GM18861 (cell line): ENCODE data around the gene FUT3.
"Not testable (repeated sequence)": the region's sequence is repeated elsewhere in the genome, so short reads cannot be mapped to it uniquely, and the experiment has no call there.

Source experiments
- ATAC-seq: cut with Tn5 transposase; IDR thresholded peaks from one replicate; pipeline ENCODE4 v1.9.1; 2021; ENCODE audit not compliant: unreplicated experiment

FUT3 gene

GRCh38 chr19:5882421-5882968 is 31.2 kb upstream of the FUT3 start:
- ATAC-seq, result no peak

DNA sequence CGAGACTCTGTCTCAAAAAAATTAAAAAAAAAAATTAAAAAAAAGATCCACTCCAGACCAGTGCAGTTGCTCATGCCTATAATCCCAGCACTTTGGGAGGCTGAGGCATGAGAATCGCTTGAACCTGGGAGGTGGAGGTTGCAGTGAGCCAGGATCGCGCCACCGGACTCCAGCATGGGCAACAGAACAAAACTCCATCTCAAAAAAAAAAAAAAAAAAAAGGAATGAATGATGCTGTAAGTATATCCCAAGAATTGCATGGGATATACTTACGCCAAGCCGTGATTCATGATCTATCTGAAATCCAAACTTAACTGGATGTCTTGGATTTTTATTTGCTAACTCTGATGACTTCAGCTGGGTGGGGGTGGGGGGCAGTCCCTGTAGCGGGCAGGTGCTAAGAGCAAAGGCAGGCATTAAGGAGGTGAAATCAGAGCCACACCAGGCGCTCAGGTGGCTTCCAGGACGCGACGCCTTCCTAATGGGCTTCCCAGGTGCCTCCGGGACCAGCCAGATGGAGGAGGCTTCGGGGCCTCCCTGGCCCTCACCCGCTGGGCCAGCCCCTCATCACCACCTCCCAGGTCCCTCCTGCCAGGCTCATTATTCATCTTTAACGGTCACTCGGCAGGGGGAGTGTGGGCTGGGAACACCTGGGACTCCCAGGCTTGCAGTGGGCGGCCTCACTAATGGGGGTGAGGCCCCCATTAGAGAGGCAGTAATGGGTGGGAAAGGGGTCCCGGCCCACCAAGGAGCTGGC is 30.5 kb upstream of the FUT3 start:
- no peak for ATAC-seq

DNA sequence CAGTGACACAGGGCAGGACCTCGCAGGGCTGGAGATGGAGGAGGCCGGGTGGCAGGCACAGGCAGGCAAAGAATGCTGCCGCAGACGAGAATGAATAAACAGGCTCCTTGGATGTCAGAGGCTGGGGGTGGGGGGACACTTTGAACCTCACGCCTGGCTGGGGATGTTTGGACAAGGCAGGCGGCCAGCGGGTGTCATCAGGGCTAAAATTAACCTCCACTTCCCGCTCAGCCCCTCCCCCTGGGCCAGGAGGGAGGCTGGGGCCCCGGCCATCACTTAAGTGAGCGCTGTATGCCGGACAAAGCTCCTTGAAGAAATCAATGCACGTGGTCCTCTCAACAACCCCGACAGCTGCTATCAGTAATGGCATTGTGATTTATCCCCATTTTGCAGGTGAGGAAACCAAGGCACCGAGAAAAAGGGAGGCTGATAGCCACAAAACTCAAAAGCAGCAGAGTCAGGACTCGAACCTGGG is 29.4 kb upstream of the FUT3 start:
- no peak for ATAC-seq

- no peak for ATAC-seq
Observed at GRCh38 chr19:5880196-5880595, 28.9 kb upstream of the FUT3 start.

GRCh38 chr19:5877882-5878281 is 26.6 kb upstream of the FUT3 start:
- ATAC-seq, result no peak

DNA sequence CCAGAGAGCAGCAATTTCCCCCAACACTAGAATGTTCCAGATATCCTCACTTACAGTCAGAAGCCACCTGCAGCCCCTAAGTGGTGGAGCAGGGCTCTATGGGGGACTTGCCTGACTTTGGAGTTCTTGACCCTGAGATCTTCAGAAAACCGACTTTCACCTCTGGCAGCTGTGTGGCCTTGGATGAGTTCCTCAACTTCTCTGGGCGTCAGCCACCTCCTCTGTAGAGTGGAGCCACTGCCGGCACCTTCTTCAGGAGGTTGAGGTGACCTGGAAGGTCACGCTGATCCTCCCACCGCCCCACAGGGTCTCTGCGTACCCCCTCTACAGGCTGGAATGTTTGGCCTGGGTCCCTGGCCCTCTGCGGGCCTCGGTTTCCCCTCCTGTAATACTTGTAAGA is 26.2 kb upstream of the FUT3 start:
- ATAC-seq, result no peak

- not testable (repeated sequence) for ATAC-seq
Observed at GRCh38 chr19:5874496-5874895, 23.2 kb upstream of the FUT3 start.

DNA sequence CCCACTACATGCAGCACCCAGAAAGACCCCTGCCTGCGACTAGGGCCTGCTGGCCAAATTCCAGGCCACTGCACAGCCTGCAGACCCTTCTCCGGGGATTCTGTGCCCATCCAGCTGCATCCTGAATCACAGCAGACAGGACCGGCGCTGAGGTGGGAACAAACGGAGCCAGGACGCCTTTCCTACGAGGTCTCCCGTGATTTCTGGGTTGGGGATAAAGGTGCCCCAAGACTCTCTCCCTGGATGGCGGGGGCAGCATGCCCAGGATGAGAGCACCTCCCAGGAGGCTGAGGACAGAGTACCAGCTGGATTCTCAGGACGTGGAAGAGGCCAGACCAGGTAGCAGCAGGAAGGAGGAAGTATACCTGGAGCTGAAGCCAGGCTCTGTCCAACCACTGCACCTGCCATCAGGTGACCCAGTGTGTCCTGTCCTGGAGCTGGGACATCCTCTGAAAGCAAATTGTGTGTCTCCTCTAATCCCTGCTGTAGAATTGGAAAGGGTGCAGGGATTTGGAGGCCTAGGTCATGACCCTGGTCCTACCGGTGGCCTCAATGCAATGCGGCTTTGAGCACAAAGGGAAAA is 22.5 kb upstream of the FUT3 start:
- no peak for ATAC-seq

DNA sequence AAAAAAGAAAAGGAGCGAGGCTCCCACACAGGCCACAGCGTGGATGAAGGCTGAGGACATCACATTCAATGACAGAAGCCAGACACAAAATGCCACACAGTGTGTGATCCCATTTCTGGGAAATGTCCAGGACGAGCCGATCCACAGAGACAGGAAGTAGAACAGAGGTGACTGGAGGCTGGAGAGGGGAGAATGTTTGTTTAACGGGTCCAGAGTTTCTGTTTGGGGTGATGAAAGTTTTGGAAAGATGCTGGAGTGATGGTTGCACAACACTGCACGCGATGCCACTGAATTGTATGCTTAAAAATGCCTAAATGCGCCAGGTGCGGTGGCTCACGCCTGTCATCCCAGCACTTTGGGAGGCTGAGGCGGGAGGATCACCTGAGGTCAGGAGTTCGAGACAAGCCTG is 19.7 kb upstream of the FUT3 start:
- no peak for ATAC-seq

DNA sequence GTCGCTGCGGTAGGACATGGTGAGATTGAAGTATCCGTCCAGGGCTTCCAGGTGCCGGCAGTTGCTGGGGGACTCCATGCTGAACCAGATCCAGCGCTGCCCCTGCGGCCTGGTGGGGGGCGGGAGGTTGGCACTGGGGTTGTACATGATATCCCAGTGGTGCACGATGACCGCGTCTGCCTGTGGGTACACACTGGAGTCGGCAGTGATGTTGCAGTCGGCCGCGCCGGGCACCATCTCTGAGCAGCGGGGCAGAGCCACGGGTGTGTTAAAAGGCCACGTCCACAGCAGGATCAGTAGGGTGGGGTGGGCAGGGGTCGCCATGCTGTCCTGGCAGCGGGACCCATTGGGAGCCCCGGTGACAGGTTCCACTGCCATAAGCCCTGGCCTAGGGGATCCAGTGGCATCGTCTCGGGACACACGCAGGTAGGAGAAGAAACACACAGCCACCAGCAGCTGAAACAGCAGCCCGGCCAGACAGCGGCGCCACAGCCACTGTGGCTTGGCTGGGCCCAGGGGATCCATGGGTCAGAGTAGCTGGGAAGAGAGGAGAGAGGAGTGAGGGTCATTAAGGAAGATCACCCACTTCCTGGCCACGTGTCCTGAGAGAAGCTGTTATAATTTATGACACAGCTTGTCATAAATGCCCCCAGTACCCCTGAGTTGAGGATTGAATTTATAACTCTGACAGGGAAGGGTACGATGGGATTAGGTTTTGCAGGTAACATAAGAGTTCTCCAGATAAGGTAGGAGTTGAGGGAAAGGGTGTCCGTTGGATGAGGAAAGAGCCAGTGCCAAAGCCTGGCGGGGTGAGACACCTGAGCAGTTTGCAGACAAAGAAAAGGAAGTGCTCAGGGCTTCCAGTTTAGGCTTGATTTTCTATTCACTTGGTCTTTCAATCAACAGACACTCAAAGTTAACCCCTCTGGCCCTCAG is 16.2 kb upstream of the FUT3 start:
- no peak for ATAC-seq

DNA sequence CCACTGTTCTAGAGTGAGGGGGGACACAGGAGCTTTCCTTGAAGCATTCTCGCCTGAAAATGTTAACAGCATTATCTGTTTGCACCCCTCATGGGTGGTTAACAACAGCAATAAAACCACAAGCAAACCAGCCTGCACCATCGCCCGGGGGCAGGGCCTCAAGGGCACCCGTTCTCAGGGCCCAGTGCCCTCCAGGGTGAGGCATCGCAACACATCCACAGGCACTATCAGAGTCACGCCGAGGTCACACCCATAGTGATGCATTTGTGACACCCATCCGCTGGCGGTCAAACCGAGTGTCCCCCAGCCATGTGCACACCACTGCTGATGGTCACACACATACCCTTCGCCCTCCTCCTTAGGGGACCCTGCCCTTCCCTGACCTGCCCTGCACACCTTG is 14.5 kb upstream of the FUT3 start:
- no peak for ATAC-seq

- no peak for ATAC-seq
Observed at GRCh38 chr19:5864725-5865486, 13.7 kb upstream of the FUT3 start.

DNA sequence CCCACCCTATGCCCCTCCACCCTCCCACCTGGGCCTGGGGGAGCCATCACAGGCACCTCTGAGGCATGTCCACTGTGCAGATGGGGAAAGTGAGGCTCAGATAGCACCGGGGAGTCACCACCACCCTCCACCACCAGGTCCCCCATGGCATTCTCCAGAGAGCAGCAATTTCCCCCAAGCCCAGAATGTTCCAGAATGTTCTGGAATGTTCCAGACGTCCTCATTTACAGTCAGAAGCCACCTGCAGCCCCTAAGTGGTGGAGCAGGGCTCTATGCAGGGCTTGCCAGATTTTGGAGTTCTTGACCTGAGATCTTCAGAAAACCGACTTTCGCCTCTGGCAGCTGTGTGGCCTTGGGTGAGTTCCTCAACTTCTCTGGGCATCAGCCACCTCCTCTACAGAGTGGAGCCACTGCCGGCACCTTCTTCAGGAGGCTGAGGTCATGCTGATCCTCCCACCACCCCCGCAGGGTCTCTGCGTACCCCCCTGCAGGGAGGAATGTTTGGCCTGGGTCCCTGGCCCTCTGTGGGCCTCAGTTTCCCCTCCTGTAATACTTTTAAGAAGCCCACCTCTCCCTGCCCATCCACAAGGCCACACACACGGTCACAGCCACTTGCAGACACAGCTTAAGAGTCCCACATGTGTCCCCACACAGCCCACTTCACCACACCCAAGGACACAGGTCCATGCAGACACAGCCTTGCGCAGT is 12.9 kb upstream of the FUT3 start:
- no peak for ATAC-seq

- no peak for ATAC-seq
Observed at GRCh38 chr19:5863030-5863665, 11.9 kb upstream of the FUT3 start.

DNA sequence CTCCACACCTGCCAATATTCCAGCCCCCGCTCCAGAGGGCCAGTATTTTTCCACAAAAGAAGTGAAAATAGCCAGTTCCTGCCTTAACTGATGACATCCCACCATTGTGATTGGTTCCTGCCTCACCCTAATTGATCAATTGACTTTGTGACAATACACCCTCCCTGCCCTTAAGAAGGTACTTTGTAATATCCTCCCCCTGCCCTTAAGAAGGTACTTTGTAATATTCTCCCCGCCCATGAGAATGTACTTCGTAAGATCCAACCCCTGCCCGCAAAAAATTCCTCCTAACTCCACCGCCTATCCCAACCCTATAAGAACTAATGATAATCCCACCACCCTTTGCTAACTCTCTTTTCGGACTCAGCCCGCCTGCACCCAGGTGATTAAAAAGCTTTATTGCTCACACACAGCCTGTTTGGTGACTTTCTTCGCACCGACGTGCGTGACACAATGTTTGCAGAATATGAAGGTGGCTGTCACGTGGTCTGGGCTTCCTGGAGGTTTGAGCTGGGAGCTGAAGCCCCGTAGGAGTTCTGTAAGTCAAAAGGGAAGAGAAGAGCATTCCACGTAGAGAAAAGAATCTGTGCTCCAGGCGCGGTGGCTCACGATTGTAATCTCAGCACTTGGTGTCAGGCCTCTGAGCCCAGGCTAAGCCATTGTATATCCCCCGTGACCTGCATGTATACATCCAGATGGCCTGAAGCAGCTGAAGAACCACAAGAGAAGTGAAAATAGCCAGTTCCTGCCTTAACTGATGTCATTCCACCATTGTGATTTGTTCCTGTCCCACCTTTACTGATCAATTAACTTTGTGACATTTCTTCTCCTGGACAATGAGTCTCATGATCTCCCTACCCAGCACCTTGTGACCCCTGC is 6.2 kb upstream of the FUT3 start:
- ATAC-seq, result no peak

GRCh38 chr19:5855151-5855550 is 3.9 kb upstream of the FUT3 start:
- not testable (repeated sequence) for ATAC-seq

DNA sequence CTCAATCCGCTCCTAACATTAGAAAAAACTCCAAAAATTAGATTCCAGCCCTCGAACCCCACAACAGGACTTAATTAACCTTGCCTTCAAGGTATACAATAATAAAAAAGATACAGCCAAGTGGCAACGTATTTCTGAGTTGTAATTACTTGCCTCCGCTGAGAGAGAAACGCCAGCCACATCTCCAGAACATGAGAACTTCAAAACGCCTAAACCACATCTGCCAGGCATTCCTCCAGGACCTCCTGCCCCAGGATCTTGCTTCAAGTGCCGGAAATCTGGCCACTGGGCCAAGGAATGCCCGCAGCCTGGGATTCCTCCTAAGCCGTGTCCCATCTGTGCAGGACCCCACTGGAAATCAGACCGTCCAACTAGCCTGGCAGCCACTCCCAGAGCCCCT is 2.9 kb upstream of the FUT3 start:
- ATAC-seq, result not testable (repeated sequence)

- ATAC-seq, result no peak
Observed at GRCh38 chr19:5850743-5851293, 431 bp downstream of the FUT3 start.
